ENCODE results near the gene TNFRSF8. TPM values are rescaled to one million over a fixed set of nuclear protein-coding genes. Genes with fewer than 3 reads are reported as not detected.

The TNFRSF8 gene
- polyA plus RNA-seq, 1 of the 3 experiments (the other 2 are of a cell fraction), result 0.07 TPM

- H3K9me3 ChIP-seq, result no peaks in the 10 kb centered on the region
- H3F3A ChIP-seq (replicated peaks; ENCODE audit: insufficient read depth), result no peaks in the 10 kb centered on the region
- CTCF ChIA-PET, result interaction anchor here (6.2 kb wide), 1 partner anchor 40 kb away, joined by 37 read pairs; no protein-coding TSS in a partner anchor
- H3K9ac ChIP-seq, result no peak overlapping the region
- no peaks in the 10 kb centered on the region for H3K36me3 ChIP-seq (replicated peaks in 1 of 2; ENCODE audit: control insufficient read depth in 1 of 2, insufficient read depth in 2 of 2, low read length in 1 of 2)
- H3K27ac ChIP-seq (ENCODE audit: low read depth in 2 of 2, low read length in 1 of 2), result no peak overlapping the region
- POLR2A ChIA-PET, result no interaction called here
- H3K79me2 ChIP-seq (ENCODE audit: insufficient read depth), result no peaks in the 10 kb centered on the region
- H3K9me2 ChIP-seq, result no peaks in the 10 kb centered on the region
- no peak for DNase-seq
- no peak overlapping the region for H3K4me2 ChIP-seq
- no peaks in the 10 kb centered on the region for H4K20me1 ChIP-seq (ENCODE audit: insufficient read depth)
- H3K4me3 ChIP-seq (ENCODE audit: low read depth in 2 of 2, low read length in 1 of 2), result no peak overlapping the region
- peaks cover 14% of the 10 kb centered on the region for H3K27me3 ChIP-seq (ENCODE audit: insufficient read depth)
- no peak overlapping the region for H2AFZ ChIP-seq (ENCODE audit: low read depth)
- 97% methylated on average over 3 of the region's 5 CpGs for WGBS (ENCODE audit: low lambda C conversion rate)
- TF ChIP-seq GATA2 (CRISPR knock-in tag; IDR thresholded peaks at IDR 0.05) (no peak), PBX3 (IDR thresholded peaks at IDR 0.05) (no peak), CTCF (IDR thresholded peaks at IDR 0.05) (no peak), YY1 (IDR thresholded peaks at IDR 0.05; ENCODE audit: low read depth) (no peak), IRF3 (IDR thresholded peaks at IDR 0.05; ENCODE audit: low read depth, low read length) (no peak), USF1 (IDR thresholded peaks at IDR 0.05; ENCODE audit: borderline replicate concordance, low read depth) (no peak), USF2 (IDR thresholded peaks at IDR 0.05; ENCODE audit: borderline replicate concordance, low read depth, low read length) (no peak), TEAD4 (IDR thresholded peaks at IDR 0.05; ENCODE audit: borderline replicate concordance, insufficient read depth) (no peak), POLR2AphosphoS5 (IDR thresholded peaks at IDR 0.05; ENCODE audit: low read depth, low read length) (no peak), SMC3 (IDR thresholded peaks at IDR 0.05; ENCODE audit: low read depth, low read length) (no peak), GABPA (IDR thresholded peaks at IDR 0.05; ENCODE audit: low read depth) (no peak), ZBTB33 (IDR thresholded peaks at IDR 0.05; ENCODE audit: borderline replicate concordance, low read depth) (no peak), MAX (IDR thresholded peaks at IDR 0.05; ENCODE audit: low read depth) (no peak), REST (IDR thresholded peaks at IDR 0.05; ENCODE audit: low read depth, low read length) (no peak), TCF12 (IDR thresholded peaks at IDR 0.05) (no peak), JUND (IDR thresholded peaks at IDR 0.05) (no peak)
- H3K4me1 ChIP-seq (ENCODE audit: control insufficient read depth in 1 of 2, insufficient read depth in 2 of 2, low read depth in 1 of 2, low read length in 1 of 2), result peaks cover 0 to 8% of the 10 kb centered on the region in 2 experiments; a peak in 1 of 4 replicates
Observed at GRCh38 chr1:12164210-12164609, 101.1 kb downstream of the TNFRSF8 start.
